Activated CD4-positive, alpha-beta T cell treated with anti-CD3 and anti-CD28 coated beads for 48 hours (primary cell): Measurements from ENCODE around the gene NANP.
"Not testable (repeated sequence)": the region's sequence is repeated elsewhere in the genome, so short reads cannot be mapped to it uniquely, and the experiment has no call there.

Experiments
- DNase-seq: peaks from one replicate; pipeline ENCODE4 v3.0.0-alpha.2; 2020

The NANP gene, protein sequence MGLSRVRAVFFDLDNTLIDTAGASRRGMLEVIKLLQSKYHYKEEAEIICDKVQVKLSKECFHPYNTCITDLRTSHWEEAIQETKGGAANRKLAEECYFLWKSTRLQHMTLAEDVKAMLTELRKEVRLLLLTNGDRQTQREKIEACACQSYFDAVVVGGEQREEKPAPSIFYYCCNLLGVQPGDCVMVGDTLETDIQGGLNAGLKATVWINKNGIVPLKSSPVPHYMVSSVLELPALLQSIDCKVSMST

DNA sequence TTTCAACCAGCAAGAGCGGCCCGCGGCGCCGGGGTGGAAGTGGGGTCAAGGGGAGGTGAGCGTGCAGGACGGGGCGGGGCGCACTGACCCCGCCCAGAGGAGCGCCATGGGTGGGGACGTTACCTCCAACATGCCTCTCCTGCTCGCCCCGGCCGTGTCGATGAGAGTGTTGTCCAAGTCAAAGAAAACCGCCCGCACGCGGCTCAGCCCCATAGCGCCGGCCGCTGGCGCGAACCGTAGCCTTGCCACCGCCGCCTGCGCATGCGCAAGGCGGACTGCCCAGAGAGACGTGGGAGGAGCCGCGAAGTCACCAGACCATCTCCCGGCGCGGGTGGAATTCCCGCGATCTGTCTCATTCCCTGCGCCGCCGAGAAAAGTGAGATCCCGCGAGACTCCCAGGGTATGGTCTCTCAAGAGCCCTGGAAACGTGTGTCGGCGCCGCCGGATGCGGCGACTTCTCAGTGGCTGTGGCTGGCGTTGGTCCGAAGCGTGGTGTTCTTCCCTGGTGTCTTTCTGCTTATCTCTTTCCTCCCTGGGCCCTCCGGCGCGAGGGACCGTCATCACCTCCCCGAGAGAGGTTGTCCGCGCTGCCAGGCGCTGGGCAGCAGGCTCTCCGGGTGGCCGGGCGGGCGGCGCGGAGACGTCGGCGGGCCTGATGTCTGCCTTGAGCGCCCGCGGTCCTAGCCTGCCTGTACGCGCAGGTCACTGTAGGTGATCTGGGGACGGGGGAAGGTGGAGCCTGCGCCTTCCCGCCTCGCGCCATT, at the start of gene NANP:
NANP (minus strand) TSS at position 279 of the 764 bp plus-strand sequence; CDS start at position 213, 66 bp downstream.
- peak; percentile 94 for DNase-seq

DNA sequence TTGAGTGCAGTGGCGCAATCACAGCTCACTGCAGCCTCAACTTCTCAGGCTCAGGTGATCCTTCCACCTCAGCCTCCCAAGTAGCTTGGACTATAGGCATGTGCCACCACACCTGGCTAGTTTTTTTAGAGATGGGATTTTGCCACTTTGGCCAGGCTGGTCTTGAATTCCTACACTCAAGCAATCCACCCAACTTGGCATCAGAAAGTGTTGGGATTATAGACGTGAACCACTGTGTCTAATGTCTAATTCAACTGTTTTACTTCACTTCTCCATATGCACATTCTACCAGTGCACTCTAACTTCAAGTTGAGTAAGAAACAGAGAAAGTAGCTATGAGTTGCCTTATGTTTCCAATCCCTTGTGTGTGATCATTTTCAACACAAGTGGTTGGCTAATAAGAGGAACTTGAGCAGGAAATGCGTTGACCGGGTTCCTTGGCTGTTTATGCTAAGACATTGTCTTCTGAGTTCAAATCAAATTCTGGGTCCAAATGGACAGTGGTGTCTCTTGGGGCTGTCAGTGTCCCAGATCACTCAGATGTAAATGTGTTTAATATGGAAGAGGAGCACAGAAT, 48.9 kb upstream of the NANP start:
- no peak for DNase-seq

DNA sequence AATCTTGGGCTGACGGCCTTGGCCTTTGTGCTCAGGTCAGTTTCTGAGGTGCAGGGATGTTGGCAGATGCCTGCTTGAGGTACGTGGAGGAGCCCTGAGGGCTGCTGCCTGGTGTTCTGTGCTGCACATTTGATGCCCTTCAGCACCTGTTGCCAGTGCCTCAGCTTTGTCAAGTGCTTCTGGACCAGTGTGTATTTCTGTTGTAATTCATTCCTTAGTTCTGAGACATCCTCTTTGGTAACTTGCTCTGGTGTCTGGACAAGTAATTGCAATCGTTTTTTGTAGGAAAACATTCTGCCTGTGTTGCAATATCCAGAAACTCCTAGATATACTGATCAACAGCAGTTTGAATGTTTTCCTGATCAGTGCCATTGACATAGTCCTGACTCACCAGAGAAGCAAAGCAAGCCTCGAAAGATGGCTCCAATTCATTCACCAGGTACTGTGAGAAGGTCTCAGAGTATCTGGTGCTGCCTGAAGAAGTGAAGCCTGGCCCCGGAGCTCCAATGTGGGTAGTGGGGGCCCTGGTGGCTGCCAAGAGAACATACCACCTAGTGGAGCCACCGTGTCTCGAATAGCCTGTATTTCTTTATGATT, 46.1 kb upstream of the NANP start:
- no peak for DNase-seq

DNA sequence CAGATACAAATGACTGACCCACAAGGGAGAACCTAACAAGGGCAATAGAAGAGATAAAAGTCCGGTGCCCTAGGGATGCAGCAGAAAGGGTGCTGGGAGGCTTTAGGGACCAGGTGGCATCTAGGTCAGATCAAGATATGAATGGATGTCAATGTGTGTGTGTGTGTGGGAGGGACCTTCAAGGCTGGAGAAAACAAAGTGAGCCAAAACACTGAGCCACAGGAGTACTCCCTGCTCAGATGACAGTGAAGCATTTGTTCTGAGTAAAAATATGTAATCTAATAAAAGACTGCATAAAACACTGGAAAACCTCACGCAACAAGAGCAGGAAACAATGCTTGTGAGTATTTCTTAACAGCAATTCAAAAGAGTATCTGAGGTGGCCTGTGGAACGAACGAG, 44.6 kb upstream of the NANP start:
- DNase-seq, result no peak

DNA sequence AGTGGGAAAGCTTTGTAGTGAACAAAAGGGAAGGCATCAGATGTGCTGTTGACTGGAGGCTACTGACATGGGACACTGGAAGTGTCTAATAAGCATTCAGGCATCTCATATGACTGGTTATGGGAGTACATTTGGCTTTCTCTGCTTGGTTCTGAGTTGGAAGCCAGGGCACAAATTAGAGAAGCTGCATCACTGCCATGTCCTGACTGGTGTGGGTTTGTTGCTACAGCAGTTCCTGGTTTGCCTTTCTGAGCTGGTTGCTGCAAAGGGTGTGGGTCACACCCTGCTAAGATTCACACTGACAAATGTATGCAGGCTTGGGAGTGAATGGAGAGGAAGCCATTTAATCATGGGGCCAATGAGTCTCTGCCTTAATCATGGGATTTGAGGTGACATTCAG, 36.2 kb upstream of the NANP start:
- DNase-seq, result no peak

DNA sequence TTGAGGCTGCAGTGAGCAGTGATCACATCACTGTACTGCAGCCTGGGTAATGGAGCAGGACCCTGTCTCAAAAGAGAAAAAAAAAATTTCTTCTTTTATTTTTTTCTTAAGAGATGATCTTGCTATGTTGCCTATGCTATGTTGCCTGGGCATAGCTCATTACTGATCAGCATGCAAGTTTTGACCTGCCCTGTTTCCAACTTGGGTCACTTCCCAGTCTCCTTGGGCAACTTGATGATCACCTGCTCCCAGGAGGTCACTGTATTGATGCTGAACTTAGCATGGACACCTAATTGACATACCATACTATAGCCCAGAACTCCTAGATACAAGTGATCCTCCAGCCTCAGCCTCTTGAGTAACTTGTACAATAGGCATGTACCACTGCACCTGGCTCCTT, 30.7 kb upstream of the NANP start:
- no peak for DNase-seq

DNA sequence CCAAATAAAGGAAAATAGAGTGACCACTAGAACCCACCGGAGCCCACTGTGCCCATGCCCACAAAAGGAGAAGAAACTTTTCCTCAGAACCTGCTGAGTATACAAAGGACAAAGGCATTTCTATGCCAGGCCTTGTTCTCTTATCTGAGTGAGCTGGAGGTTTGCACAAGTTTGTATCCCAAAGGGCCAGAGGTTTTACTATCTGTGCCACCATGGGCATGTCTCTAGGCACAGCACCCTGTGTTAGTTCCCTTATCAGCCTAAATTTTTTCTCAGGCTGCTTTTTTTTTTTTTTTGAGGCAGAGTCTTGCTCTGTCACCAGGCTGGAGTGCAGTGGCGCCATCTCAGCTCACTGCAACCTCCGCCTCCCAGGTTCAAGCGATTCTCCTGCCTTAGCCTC, 29.1 kb upstream of the NANP start:
- not testable (repeated sequence) for DNase-seq

DNA sequence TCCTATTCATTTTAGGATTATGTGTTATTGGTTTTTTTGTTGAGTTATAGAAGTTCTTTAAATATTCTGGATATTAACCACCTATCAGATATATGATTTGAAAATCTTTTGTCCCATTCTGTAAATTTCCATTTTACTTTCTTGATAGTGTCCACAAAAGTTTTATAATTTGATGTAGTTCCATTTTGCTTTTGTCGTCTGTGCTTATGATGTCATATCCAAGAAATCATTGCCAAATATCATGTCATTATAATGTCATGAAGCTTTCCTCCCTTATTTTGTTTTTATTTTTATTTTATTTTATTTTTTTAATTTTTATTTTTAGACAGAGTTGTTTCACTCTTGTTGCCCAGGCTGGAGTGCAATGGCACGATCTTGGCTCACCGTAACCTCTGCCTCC, 21.0 kb upstream of the NANP start:
- DNase-seq, result no peak

DNA sequence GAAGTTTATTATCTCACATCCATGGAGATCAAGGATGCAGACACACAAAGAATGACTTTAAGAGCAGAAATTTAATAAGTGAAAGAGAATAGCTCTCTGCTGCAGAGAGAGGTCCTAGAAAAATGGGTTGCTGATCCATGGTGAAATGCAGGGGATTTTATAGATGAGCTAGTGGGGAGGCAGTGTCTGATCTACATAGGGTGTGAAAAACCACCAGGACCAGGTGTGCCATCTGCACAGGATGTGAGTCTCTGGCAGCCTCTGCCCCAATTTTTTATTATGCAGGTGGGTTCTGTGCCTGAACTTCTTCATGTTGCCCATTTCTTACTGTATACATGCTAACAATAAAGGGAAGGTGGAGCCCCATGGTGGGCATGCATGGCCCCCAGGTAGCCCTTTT, 19.9 kb upstream of the NANP start:
- DNase-seq, result no peak

DNA sequence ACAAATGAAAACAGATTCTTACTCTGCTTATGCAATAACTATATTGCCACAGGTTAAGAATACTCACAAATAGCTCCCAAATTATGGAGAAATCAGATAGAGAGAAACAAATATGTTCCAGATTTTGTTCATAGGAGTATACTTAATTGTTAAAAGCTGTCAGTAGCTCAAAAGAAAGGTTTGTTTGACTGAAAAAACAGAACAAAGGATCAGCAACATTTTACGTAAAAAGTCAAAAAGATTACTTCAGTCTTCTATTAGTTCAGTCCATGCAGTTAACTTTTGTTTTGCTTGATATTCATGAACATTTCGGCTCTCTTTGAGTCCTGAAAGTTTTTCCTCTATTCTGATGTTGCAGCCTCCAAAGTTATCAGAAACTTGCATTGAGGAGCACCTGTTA, 13.4 kb upstream of the NANP start:
- DNase-seq, result no peak

DNA sequence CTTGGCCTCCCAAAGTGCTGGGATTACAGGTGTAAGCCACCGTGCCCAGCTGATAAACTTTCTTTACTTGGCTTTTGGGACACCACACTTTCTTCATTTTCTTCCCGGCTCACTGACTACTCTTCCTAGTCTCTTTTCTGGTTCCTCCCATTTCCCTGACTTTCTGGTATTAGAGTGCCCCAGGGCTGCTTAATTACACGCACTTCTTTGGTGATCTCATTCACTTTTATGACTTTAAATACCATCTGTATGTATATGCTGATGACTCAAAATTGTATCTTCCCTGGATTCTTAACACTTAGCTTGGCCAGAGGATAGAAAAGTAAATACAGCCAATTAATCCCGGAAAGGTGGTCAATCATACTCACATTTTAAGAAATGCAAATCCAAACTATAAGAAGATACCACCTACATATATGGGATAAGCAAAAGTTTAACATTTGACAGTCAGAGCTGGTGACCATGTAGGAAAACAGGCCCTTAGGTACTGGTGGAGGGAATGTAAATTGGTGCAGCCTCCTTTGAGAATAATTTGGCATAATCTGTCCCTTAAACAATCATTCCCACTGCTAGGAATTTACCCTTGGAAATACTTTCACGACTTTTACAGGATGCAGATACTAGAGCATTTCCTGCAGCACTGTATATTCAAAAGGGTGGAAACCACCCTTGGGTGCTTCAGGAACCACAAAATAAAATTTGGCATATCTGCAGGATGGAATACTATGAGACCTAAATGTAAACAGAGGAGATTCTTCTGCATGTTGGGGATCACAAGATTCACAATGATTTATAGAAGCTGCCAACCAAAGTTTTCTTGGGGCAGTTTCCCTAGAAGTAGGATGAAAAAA, 9.4 kb upstream of the NANP start:
- no peak for DNase-seq

DNA sequence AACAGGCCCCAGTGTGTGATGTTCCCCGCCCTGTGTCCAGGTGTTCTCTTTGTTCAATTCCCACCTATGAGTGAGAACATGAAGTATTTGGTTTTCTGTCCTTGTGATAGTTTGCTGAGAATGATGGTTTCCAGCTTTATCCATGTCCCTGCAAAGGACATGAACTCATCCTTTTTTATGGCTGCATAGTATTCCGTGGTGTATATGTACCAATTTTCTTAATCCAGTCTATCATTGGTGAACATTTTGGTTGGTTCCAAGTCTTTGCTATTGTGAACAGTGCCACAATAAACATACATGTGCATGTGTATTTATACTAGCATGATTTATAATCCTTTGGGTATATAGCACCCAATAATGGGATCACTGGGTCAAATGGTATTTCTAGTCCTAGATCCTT, 6.8 kb upstream of the NANP start:
- not testable (repeated sequence) for DNase-seq

DNA sequence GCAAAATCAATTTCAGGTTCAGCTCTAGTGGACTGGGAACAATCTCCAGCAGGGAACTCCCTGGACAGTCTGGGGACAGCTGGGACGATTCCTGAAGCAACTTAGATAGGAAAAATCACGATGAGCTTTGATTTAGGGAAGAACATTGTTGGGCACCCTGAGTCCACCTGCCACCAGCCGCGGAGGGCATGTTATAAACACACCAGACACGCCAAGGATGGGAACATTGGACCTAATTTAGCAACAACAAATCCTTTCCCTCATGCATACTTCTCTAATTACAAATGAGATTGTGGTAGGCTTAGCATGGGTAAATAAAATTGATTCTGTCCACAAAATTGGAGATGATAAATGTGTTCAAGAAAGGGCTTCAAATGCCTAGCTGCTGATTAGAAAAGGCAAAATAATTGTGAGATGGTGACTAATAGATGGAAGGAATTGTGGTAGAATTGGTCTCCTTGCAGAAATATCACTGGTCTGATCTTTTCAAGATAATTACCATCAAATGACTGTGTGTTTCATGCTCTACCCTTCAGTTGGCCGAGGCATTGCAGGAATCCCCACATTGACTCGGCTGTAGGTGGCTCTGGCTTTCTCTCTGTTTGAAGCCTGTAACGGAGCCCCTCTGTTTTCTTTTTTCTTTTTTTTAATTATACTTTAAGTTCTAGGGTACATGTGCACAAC, 6.1 kb upstream of the NANP start:
- DNase-seq, result no peak

DNA sequence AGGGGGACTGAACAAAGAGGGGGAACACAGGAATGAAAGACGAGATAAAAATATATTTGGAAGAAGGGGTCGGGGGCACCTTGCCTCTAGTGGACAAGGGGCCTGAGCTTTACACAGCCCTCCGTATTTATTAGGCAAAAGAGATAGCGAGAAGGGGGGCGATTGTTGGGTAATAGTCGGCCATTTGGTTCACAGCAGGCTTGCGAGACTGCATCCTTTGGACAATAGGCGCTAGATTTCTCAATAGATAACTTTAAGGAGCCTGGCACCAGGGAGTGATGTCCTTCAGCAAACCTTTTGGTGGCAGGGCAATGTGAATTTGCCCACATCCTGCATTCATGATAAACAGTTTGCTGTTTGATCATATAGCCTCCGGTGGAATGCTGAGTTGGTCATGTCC, 3.0 kb upstream of the NANP start:
- no peak for DNase-seq

DNA sequence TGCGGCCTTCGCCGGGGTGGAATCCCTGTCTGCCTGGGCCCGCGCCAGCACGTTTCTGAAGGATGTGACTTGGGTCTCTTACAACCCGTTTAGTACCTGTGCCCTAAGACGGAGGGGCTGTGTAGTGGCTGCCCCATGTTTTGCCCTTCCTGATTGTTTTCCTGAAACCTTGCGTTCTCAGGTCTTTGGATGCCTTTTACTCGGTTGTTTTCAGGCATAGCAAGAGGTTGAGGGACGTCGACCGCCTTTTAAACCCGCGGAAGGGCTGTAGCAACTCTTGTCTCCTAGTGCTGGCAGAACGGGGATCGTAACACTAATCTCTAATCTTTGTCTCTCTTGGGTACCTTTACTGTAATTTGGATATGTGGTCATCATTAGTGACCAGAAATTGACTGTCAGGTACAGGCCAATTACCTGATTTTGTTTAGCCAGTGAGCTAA, 706 bp upstream of the NANP start:
- no peak for DNase-seq

DNA sequence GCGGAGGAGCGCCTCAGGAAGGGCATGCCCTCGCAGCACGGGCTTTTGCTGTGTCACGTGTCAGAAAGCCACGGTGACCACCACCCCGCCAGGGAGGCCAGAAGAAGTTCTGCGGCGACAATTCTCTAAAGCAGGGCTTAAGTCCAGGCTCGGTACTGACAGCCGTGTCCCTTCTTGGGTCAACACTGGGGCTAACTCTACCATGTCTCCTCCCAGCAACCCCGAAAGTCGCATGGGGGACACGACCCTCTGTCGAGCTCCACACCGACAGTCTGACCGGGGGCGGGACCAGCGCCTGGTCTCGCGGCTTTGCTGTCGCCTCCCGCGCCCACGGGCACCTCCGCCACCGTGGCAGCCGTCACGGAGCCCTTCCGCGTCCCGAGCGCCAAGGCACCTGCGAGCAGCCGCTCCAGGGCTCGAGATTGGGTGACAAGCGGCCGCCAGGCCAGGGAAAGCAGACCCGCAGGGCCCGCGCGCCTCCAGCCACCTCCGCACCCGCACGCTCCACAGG, 534 bp downstream of the NANP start:
- peak; percentile 53 for DNase-seq

DNA sequence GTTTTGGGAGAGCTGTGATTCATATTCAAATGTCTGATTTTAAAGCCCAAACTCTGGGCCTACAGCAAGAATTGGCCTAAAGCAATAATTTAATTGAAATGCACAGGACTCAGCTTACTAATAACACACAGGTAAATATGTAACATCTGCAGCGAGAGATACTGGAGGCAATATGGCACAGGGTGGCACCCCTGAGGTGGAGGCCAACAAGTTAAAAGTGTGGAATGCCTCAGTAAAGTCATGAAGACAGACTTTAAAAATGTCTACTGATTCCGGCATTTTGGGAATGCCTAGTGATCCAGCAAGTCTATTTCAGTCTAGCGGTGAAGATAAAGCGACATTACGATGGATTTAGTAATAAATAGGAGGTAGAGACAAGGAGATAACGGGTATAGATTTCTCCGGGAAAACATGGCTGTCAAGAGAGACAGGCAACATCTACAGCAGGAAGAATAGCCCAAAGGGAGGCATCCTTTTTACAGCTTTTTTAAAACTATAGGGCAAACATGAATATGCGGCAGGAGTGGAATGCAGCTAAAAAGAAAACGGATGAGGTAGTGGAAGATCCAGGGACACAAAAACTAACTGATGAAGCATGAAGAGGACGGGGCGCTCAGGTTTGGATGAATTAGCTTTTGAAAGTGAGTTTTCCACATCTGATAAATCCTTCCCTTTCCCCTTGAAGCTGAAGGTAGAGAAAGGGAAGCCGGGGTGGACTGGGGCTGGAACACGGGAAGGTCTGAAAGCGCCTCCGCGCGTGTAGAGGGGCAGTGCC, 1.2 kb downstream of the NANP start:
- DNase-seq, result no peak

DNA sequence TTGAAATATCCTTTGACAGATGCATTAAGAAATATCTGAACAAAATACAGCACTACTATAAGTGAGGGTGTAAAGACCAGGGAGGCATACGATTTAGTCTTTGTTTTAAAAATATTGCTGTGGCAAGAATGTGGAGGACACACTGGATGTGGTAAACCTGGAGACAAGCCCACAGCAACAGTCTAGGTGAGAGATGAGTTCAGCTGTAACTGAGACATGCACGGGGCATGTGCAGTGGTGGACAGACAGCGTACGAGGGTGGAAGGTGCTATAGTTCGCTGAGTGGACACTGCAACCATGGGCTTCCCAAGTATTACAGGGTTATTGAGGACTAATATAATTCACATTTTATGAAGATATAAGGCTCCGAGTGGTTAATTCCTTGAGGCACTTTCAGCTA, 1.8 kb downstream of the NANP start:
- no peak for DNase-seq

DNA sequence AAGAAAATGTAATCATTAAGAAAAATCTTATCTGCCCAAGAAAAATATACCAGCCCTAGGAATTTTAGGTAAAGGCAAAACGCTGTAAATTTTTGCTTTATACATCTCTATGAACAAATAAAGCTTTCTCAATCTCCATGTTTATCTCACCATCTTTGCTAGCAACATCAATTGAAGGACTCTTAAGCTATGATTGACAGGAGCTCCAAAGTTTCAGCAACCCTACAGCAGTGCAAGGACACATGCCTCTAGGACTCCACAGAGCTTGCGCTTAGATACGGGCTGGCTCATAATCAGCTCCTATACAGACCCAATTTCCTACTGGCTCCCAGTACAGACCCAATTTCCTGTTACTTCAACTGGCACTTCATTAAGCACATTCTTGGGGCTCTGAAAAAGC, 4.3 kb downstream of the NANP start:
- no peak for DNase-seq

DNA sequence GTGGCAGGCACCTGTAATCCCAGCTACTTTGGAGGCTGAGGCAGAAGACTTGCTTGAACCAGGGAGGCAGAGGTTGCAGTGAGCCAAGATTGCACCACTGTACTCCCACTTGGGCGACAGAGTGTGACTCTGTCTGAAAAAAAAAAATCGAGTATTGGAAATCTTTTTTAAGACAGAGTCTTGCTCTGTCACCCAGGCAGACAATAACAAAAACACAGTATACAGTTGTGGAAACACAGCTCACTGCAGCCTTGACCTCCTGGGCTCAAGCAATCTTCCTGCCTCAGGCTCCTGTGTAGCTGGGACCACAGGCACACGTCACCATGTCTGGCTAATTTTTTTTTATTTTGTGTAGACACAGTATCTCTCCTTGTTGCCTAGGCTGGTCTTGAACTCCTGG, 15.0 kb downstream of the NANP start:
- no peak for DNase-seq

DNA sequence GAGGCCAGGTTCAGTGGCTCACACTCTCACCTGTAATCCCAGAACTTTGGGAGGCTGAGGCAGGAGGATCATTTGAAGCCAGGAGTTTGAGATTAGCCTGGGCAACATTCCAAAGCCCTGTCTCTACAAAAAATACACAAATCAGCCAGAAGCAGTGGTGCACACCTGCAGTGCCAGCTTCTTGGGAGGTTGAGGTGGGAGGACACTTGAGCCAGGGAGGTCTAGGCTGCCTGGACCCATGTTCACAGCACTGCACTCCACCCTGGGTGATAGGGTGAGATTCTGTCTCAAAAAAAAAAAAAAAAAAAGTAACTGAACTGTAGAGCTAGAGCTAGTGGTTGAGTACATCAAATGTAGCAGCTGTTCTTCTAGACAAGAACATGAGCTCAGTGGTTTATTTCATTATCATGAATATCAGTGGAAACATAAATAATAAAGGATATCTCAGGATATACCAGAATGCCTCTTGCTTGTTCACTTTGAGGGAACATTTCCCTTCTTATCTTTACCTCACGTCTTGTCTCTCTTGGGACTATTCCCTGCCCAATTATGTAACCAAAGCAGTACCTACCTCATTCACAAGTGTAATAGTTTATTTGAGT, 17.6 kb downstream of the NANP start:
- DNase-seq, result no peak
